Endometrial microvascular endothelial cells (primary cell): ENCODE measurements around the gene MFSD2B. TPM values are rescaled to one million over a fixed set of nuclear protein-coding genes. Genes with fewer than 3 reads are reported as not detected.
"Not testable (repeated sequence)": the region's sequence is repeated elsewhere in the genome, so short reads cannot be mapped to it uniquely, and the experiment has no call there.

Experiments used
- in situ Hi-C: cut with HindIII; loops from 2 replicates; pipeline ENCODE4 v1.10.0; 2017; ENCODE audit warnings: low sequenced_read_pairs, low pct_unique_long_range_greater_than_20kb; ENCODE audit errors: inconsistent ontology term
- total RNA-seq: library from RNA; depleted of rRNA; stranded (reverse); fragments of >200 nt; gene quantifications from one replicate; pipeline ENCODE4 v1.2.3, GENCODE V29; 2015; ENCODE audit errors: inconsistent ontology term

The MFSD2B gene, protein sequence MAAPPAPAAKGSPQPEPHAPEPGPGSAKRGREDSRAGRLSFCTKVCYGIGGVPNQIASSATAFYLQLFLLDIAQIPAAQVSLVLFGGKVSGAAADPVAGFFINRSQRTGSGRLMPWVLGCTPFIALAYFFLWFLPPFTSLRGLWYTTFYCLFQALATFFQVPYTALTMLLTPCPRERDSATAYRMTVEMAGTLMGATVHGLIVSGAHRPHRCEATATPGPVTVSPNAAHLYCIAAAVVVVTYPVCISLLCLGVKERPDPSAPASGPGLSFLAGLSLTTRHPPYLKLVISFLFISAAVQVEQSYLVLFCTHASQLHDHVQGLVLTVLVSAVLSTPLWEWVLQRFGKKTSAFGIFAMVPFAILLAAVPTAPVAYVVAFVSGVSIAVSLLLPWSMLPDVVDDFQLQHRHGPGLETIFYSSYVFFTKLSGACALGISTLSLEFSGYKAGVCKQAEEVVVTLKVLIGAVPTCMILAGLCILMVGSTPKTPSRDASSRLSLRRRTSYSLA
- 1.5 TPM for total RNA-seq

DNA sequence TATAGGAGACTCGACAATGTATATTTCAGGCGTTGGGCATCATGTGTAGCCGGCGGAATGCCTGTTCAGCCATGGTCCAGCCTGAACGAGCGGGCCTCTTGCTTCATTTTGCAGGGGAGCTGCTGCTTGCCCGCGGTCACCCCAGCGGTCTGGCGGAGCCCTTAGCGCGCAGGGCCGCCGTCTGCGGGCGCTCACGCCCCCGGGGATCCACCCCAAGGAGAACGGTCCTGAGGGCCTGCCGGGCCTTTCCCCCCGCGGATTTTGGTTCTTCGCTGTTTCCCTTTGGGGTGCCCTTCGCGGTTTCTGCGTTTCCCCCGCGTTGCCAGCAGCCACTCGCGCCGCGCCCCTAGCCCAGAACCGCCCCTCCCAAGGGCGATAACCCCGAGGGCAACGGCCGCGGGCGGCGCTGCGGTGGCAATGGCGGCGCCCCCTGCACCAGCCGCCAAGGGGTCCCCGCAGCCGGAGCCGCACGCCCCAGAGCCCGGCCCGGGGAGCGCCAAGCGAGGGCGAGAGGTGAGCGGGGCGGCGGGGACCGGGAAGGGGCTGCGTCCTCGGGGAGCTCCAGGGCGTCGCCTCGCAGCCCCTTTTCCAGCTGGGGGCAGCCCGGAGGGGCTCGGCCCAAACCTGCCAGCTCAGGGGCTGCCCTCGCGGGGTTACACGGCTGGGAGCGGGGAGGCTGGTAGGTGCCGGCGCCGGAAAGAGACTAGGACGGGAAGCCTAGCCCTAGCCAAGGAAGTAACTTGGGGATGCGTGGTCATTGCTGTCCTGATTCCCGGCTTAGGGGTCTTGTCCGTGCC lies at the start of gene MFSD2B:
MFSD2B (plus strand) TSS at position 406 of the 797 bp plus-strand sequence; CDS start at position 418, 12 bp downstream.
- in situ Hi-C loops, result no loop called here

DNA sequence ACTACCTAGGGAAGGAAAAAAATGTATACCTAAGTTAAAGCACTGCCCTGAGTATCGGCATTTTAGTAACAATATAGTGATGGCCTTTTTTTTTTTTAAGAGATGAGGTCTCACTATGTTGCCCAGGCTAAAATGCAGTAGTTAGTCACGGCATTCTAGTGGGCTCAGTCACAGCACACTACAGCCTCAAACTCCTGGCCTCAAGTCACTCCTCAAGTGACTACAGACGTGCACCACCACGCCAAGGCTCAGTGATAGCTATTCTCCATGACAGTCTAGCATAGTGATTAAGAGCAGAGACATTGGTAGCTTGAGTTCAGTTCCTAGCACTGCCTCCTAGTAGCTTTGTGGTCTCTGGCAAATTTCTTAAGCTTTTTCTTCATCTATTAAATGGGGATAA lies 42.0 kb upstream of the MFSD2B start:
- in situ Hi-C loops, result no loop called here

DNA sequence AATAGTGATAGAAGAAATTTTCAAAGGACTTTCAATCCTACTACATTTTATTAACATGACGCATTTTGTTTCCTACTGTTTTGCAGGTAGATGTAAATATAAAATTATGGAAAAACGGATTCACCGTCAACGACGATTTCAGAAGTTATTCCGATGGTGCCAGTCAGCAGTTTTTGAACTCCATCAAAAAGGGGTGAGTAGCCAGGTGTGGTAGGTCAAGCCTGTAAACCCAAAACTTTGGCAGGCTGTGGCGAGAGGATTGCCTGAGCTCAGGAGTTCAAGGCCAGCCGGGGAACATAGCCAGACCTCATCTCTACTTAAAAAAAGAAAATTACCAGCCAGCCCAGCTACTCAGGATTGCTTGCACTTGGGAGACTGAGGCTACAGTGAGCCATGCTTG lies 33.0 kb upstream of the MFSD2B start:
- in situ Hi-C loops, result no loop called here

DNA sequence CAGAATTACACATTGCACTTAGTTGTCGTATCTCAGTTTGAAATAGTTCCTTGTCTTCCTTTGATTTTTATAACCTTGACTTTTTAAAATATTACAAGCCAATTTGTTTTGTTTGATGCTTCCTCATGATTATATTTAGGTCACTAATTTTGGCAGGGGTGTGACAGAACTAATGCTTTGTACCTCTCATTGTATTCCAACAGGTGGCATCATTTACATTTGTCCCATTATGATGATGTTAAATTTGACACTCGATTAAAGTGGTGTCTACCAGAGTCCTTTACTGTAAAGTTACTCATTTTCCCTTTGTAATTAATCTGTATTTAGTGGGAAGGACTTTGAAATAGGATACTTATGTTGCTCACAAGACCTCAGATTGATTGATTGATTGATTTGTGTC lies 21.5 kb upstream of the MFSD2B start:
- in situ Hi-C loops, result no loop called here

DNA sequence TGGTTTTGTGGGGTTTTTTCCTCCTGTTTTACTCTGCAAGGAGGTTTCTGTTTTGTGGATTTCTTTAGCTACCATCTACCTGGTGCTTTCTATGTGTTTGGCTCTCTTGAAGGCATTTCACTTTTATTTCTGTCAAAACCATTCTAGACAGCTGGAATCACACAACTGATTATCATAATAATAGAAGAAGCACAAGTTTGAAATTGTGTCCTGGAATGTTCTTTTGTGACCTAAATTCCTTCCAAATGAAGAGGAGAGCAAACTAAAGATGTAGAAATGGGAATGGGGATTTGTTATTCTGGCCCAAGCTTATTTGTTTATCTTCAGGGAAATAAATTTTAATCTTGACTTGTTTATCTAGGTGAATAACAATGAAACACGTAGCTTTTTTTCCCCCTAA lies 17.0 kb upstream of the MFSD2B start:
- in situ Hi-C loops, result no loop called here

DNA sequence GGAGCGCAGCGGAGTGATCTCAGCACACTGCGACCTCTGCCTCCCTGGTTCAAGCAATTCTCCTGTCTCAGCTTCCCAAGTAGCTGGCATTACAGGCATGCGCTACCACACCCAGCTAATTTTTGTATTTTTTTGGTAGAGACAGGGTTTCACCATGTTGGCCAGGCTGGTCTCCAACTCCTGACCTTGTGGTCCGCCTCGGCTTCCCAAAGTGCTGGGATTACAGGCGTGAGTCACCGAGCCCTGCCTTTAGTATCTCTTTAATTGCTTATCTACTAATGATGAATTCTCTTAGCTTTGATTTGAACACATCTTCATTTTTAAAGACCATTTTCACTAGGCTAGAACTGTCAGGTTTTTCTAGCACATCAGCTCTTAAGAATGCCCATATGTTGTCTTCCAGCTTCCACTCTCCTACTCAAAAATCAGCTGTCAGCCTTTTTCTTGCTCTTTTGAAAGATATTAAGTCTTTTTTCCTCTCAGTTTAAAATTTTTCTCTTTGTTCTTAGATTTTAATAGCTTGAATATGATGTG lies 16.1 kb upstream of the MFSD2B start:
- in situ Hi-C loops, result no loop called here

DNA sequence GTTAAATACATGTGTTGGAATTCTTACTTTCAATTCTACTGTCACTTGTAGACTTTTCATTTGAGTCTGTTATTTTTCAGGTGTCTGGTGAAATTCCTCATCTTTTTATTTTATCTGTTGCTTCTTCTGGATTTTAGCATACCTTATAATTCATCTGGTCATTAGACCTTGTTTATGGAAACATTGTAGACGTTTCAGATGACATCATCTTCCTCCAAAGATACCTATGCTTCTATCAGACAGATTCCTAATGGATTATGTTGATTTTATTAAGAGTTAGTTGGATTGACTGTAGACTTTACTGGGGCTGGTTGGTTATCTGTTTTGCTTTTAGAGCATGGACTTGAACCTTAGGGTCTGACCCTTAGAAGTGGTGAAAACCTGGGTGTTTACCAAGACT lies 15.3 kb upstream of the MFSD2B start:
- in situ Hi-C loops, result no loop called here

DNA sequence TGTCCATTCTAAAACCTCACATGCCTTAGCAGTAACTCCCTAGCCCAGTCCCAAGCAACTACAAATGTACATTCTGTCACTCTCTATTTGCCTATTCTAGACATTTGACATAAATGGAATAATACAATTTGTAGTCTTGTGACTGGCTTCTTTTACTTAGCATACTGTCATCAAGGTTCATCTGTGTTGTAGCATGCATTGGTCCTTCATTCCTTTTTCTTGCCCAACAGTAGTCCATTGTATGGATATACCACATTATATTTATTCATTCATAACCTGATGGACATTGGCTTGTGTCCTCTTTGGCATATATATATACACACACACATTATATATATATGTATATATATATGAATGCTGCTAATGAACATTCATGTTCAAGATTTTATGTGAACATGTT lies 2.2 kb upstream of the MFSD2B start:
- in situ Hi-C loops, result no loop called here

DNA sequence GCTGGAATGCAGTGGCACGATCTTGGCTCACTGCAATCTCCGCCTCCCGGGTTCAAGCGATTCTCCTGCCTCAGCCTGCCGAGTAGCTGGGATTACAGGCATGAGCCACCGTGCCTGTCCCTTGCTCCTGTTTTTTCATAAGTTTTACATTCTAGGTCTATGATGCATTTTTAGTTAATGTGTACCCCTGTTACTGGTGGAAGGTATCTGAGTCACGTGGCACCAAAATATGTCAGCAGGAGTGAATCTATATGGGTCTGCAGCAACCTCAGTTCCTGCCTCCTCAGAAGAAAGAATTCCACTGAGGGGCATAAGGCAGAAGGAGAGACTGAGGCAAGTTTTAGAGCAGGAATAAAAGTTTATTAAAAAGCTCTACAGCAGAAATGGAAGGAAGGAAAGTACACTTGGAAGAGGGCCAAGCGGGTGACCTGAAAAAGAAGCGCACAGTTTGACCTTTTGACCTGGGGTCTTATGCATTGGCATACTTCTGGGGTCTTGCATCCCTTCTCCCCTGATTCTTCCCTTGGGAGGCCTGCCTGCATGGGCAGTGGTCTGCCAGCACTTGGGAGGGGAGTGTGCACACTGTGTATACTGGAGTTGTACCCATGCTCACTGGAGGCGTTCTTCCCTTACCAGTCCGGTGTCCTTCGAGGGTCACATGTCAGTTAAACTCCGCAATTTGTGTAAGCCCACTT lies 1.1 kb upstream of the MFSD2B start:
- in situ Hi-C loops, result no loop called here

DNA sequence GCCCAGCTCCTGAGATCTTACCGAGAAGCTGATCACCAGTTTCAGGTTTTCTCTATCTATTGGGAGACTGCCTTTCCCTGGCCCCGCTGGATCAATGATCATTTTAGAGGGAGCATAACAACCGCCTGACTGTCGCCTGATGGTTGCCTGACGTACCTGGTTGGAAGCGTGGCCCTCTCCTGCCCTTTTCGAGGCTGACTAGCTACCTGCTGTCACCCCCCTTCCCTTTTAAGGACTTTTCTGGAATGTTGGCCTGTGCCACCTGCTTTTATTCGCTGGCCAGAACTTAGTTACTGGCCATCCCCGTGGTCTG lies 562 bp upstream of the MFSD2B start:
- in situ Hi-C loops, result no loop called here

DNA sequence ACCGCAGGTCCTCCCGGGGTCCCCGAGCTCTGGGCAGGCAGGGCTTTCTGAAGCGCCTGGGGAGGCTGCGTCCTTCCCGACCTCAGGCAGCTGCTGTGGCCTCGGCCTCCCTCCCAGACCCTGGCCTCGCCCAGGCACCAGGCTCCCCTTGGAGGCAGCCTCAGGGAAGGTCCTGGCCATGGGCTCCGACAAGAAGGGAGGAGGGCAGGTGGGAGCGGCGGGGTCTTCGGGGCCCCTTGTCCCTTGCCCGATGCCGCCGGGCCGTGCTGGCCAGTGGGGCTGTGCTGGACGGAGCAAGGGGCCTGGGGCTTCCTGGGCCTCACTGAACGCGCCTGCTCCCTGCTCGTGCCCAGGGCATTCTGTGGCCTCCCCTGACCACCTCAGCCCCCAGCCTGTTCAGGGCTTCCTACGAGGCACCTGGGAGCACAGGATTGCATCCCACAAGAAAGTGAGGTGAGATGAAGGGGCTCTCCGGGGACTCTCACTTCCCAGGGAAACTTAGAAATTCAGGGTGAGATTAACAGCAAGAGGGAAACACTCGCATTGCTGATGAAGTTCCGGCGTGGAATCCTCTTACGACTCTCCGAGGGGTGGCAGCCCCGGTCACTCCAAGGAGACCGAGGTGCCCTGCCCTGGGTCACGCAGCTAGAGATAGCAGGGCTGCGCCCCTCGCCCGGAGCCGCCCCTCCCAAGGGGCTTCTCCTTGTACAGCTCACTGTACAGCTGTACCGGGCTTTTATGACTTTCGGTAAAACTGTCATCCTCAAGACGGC lies 778 bp downstream of the MFSD2B start:
- in situ Hi-C loops, result no loop called here

DNA sequence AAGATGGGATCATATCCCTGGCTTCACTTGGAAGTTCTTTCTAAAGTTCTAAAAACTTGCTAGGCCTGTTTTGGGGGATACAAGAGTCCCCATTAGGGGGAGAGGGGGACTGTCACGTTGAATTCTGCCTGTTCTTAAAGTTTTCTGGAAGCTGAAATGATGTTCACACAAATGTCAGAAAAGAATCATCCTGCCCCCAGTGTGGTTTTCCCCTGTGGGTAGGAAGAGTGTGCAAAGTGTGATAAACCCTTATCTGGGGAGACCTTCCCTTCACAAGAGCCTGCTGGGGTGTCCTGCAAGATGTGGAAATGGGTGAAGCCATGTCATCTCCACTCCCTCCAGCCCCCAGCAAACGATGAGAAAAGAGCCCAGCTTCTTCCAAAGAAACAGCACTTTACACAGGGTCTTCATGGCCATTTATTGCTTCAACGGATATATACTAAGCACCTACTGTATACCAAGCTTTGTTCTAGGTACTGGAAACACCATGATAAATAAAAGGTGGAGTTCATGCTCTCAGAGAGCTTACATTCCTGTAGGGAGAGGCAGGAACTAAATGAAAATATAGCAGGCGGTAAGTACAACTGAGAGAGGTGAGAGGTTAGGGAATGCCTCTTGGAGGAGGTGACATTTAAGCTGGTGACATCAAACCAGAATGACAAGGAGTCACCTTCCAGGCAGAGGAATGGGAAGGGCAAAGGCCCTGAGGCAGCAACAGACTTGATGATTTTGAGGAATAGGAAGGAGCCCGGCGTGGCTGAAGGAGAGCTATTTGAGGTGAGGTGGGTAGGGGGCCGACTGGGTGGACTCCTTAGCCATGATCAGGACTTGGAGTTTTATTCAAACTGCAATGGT lies 1.6 kb downstream of the MFSD2B start:
- in situ Hi-C loops, result no loop called here

DNA sequence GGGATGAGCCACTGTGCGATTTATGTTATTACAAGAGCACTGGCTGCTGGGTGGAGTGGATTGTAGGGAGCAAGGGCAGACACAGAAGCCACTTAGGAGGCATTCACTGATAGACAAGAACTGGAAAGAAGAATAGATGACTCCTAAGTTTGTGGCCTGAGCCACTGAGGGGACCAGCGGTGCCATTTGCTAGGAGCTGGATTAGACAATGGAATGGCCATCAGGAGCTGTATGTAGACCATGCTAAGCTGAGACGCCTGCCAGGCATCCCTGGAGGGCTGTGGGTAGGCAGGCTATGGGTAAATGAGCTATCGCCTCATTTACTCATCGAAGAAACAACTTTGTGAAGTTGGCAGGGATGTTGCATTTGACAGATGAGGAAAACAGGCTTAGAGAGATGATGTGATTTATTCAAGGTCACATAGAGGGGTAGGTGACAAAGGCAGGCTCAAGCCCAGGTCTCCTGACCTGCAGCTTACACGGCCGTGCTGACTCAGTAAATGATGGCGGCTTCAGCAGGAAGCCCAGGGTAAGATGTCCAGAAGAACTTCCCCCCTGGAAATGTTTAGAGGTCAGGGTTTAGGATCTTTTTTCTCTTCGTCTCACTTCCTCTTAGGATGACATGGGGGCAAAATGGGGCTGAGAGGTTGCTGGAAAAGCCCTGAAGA lies 2.8 kb downstream of the MFSD2B start:
- in situ Hi-C loops, result no loop called here

DNA sequence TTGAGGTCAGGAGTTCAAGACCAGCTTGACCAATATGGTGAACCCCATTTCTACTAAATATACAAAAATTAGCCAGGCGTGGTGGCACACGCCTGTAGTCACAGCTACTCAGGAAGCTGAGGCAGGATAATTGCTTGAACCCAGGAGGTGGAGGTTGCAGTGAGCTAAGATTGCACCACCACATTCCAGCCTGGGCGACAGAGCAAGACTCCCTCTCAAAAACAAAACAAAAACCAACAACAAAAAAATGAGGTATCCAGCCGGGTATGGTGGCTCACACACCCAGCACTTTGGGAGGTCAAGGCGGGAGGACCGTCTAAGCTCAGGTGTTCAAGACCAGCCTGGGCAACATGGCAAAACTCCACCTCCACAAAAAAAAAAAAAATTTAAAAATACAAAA lies 5.0 kb downstream of the MFSD2B start:
- in situ Hi-C loops, result not testable (repeated sequence)

DNA sequence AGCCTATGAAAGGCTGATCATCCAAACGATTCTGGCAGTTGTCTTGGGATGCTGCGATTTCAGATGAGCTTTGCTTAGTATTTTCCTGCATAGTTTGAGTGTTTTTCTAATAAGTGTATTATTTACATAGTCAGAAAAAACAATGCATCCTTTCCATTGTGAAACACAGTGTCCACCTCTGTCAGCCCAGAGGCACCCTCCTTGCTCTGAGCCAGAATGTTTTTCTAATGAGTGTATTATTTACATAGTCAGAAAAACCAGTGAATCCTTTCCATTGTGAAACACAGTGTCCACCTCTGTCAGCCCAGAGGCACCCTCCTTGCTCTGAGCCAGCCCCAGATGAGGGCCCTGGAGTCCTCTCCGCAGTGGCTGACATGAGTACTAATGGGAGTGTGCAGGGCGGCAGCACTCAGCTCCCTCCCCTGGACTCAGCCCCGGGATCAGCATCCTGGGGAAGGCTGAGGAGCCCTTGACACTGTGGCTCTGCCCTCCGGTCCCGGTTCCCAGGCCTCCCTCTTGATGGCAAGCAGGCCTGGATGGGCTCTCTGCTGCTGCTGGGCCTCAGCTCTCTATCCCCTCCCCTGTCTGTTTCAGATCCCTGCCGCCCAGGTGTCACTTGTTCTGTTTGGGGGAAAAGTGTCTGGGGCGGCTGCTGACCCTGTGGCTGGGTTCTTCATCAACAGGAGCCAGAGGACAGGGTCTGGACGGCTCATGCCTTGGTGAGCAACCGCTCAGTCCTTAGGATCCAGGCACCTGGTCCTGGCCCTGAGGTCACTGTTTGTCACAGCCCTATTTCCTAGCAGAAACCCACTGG lies 5.9 kb downstream of the MFSD2B start:
- in situ Hi-C loops, result no loop called here

DNA sequence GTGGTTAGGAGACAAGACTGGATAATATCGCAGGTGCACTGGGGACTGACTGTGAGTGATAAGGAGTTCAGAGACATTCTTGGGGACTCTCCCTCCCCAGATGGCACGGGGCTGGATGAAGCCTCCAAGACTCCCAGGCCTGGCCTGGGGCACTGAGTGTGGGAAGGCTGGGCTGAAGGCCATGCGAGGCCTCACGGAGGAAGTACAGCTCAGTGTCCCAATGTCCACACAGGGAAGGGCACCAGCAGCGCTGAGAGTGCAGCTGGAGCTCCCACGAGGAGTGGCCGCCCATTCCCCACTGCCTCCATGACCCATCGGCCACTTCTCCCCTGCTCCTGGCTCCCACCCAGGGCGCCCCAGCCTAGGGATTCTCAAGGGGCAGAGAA lies 6.5 kb downstream of the MFSD2B start:
- in situ Hi-C loops, result no loop called here
